Measurements from ENCODE around the gene C20orf144. TPM values are rescaled to one million over a fixed set of nuclear protein-coding genes. Genes with fewer than 3 reads are reported as not detected.
"Not testable (repeated sequence)": the region's sequence is repeated elsewhere in the genome, so short reads cannot be mapped to it uniquely, and the experiment has no call there.

Gene C20orf144
- total RNA-seq, 1 donor from 2014 or later = not detected

DNA sequence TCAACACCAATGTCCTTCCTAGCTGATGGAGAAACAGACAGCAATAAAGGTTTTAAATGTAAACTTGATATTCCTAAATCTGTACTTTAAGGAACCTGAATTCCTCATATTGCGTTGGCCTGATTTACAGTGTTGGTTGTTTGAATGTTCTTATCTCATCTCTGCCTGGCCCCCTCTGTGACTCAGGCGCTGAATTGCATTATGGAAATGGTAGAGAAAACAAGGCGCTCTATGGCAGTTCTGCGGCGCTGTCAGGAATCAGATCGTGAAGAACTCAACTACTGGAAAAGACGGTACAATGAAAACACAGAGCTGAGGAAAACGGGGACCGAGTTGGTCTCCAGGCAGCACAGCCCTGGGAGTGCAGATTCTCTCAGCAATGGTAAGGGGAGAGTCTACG, 32.6 kb upstream of the C20orf144 start:
- DNase-seq (ENCODE audit: low read depth) = no peak
- no peak for TF ChIP-seq CTCF (conservative IDR thresholded peaks at IDR 0.05; ENCODE audit: low read depth, low read length)
- H3K4me3 ChIP-seq (ENCODE audit: low read depth, low read length) = no peak overlapping the region

- DNase-seq (ENCODE audit: low read depth) = no peak
- H3K4me3 ChIP-seq (ENCODE audit: low read depth, low read length) = no peak overlapping the region
- no peak for TF ChIP-seq CTCF (conservative IDR thresholded peaks at IDR 0.05; ENCODE audit: low read depth, low read length)
Measured at GRCh38 chr20:33629979-33630378, 32.1 kb upstream of the C20orf144 start.

DNA sequence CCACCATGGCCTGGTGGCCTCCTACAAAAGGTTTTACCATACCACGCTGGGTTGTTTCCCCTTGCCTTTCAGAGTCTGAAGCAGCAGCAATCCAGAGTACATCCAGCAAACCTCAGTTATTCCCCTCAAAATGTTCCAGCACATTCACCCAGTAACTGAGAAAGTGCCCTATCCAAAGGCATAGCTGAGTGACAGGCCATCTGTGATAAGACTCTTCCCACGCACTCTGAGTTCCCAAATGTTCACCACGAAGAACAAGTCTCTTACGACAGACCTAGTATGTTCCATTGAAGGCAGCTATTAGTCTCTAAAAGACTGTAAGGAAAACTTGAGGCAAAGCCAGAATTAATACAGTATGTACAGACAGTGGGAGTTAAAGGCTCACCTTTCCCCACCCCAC, 31.6 kb upstream of the C20orf144 start:
- TF ChIP-seq CTCF (conservative IDR thresholded peaks at IDR 0.05; ENCODE audit: low read depth, low read length) = no peak
- no peak overlapping the region for H3K4me3 ChIP-seq (ENCODE audit: low read depth, low read length)
- DNase-seq (ENCODE audit: low read depth) = no peak

- DNase-seq (ENCODE audit: low read depth); H3K4me3 ChIP-seq (ENCODE audit: low read depth, low read length): not testable (repeated sequence)
Measured at GRCh38 chr20:33631910-33632309, 30.2 kb upstream of the C20orf144 start.

DNA sequence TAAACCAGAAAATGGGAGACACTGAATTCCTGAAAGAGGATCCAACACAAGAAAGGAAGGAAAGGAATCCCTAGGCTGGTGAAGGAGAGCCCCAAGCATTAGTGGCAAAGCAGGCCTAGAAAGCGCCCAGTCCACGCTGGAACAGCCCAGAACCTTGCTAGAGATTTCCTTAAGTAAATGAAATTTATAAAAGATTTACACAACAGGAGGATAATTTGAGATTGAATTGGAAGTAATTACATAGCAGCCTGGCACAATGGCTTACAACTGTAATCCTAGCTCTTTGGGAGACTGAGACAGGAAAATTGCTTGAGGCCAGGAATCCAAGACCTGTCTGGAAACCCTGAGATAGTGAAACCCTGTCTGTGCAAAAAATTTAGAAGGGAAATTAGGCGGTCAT, 26.8 kb upstream of the C20orf144 start:
- TF ChIP-seq CTCF (conservative IDR thresholded peaks at IDR 0.05; ENCODE audit: low read depth, low read length) = no peak
- DNase-seq (ENCODE audit: low read depth) = no peak
- no peak overlapping the region for H3K4me3 ChIP-seq (ENCODE audit: low read depth, low read length)

GRCh38 chr20:33636776-33637175, 25.4 kb upstream of the C20orf144 start:
- no peak overlapping the region for H3K4me3 ChIP-seq (ENCODE audit: low read depth, low read length)
- no peak for TF ChIP-seq CTCF (conservative IDR thresholded peaks at IDR 0.05; ENCODE audit: low read depth, low read length)
- no peak for DNase-seq (ENCODE audit: low read depth)

DNA sequence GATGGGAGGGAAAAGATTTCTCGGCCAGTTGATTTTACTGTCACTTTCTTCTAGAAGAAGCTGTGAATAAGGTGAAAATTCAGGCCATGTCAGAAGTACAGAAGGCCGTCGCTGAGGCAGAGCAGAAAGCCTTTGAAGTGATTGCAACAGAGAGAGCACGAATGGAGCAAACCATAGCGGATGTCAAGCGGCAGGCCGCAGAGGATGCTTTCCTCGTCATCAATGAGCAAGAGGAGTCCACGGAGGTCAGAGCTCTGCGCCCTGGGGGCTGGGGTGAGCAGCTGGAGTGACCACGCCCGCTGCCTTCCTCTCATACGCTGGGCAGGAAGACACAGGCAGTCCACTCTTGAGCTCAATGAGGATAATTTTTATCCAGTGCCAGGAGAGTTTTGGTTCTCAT, 21.8 kb upstream of the C20orf144 start:
- H3K4me3 ChIP-seq (ENCODE audit: low read depth, low read length) = no peak overlapping the region
- no peak for DNase-seq (ENCODE audit: low read depth)
- no peak for TF ChIP-seq CTCF (conservative IDR thresholded peaks at IDR 0.05; ENCODE audit: low read depth, low read length)
